H1 (cell line): ENCODE data around the gene MBOAT2. TPM values are rescaled to one million over a fixed set of nuclear protein-coding genes. Genes with fewer than 3 reads are reported as not detected.

Source experiments
- CEBPB ChIP-seq: IDR thresholded peaks from 2 replicates; pipeline ENCODE4 v1.6.1; 2012; ENCODE audit warnings: low read depth, low read length
- POLR2AphosphoS5 ChIP-seq: IDR thresholded peaks from 2 replicates; pipeline ENCODE4 v1.6.1; 2011; ENCODE audit warnings: low read depth, low read length
- polyA plus RNA-seq, 7 experiments: library from polyadenylated mRNA; depleted of rRNA in 3 of 7; stranded (reverse) in 5 of 7; unstranded in 2 of 7; fragments of >200 nt in 5 of 7; fragments of 200-250 nt in 2 of 7; gene quantifications; 1 replicate in 5 of 7; 2 replicates in 1 of 7; 4 replicates in 1 of 7; pipeline versions ENCODE4 v1.2.1 to v1.2.3, GENCODE V29; 2011 to 2013; ENCODE audit warnings: missing spikeins in 2 of 7, mixed read lengths in 2 of 7
- total RNA-seq: library from RNA; stranded (reverse); fragmentation: NEBNext Ultra II Directional; extraction: Animal tissue kit (Norgen Biotek cat#: 25700); gene quantifications from 2 replicates; pipeline ENCODE4 v1.2.1, GENCODE V29; 2021

MBOAT2 gene
- total and polyA plus RNA-seq, 2 of the 8 experiments (the other 6 are each of a cell fraction or from before 2014, with no cell fraction given) = 11.2 to 23.4 TPM

- TF ChIP-seq POLR2AphosphoS5 (no peak), CEBPB (no peak)
- TF ChIP-seq, all 59 proteins: peak for 0
Observed at GRCh38 chr2:9050122-9050809, 46.8 kb upstream of the MBOAT2 start (continued).
